HepG2 (cell line): ENCODE results near the gene LRRC19. TPM values are rescaled to one million over a fixed set of nuclear protein-coding genes. Genes with fewer than 3 reads are reported as not detected.

ENCODE experiments used
- CCDC6 ChIP-seq: sonication (generic); formaldehyde crosslinking; IDR thresholded peaks from 2 replicates; pipeline ENCODE4 v1.8.1; 2022; ENCODE audit warnings: mild to moderate bottlenecking, missing genetic modification reagents, moderate library complexity
- FOXJ3 ChIP-seq: sonication (generic); formaldehyde crosslinking; IDR thresholded peaks from 2 replicates; pipeline ENCODE4 v1.4.0; 2020; ENCODE audit warnings: missing genetic modification reagents, mild to moderate bottlenecking, borderline replicate concordance
- HDAC1 ChIP-seq: sonication (generic); formaldehyde crosslinking; IDR thresholded peaks from 2 replicates; pipeline ENCODE4 v1.5.1; 2020; ENCODE audit warnings: mild to moderate bottlenecking, missing genetic modification reagents
- HNF4G ChIP-seq, 2 experiments: sonication (generic) in 1 of 2; formaldehyde crosslinking in 1 of 2; IDR thresholded peaks; 2 replicates each; pipeline versions ENCODE4 v1.4.0 to v1.6.1; 2011 to 2020; ENCODE audit warnings: borderline replicate concordance in 2 of 2, low read depth in 2 of 2, mild to moderate bottlenecking in 2 of 2, low read length in 1 of 2, missing genetic modification reagents in 1 of 2, moderate library complexity in 1 of 2
- JUND ChIP-seq: sonication (generic); formaldehyde crosslinking; IDR thresholded peaks from 2 replicates; pipeline ENCODE4 v1.8.0; 2022; ENCODE audit warnings: mild to moderate bottlenecking, missing genetic modification reagents
- RFX1 ChIP-seq: fragments of 450-650 bp; IDR thresholded peaks from 2 replicates; pipeline ENCODE4 v1.6.1; 2017
- TBX3 ChIP-seq: fragments of 450-650 bp; IDR thresholded peaks from 2 replicates; pipeline ENCODE4 v1.6.1; 2017; ENCODE audit warnings: antibody characterized with exemption, mild to moderate bottlenecking, inconsistent platforms, borderline replicate concordance
- THYN1 ChIP-seq: sonication (generic); formaldehyde crosslinking; IDR thresholded peaks from 2 replicates; pipeline ENCODE4 v1.8.1; 2023; ENCODE audit warnings: low read depth, mild to moderate bottlenecking, moderate library complexity, missing genetic modification reagents, borderline replicate concordance
- ZBTB8A ChIP-seq: sonication (generic); formaldehyde crosslinking; IDR thresholded peaks from 2 replicates; pipeline ENCODE4 v1.4.0; 2020; ENCODE audit warnings: mild to moderate bottlenecking, low read depth, missing genetic modification reagents, borderline replicate concordance
- ZKSCAN5 ChIP-seq: sonication (generic); formaldehyde crosslinking; IDR thresholded peaks from 2 replicates; pipeline ENCODE4 v1.5.1; 2020; ENCODE audit warnings: mild to moderate bottlenecking, missing genetic modification reagents
- ZNF30 ChIP-seq: sonication (generic); formaldehyde crosslinking; IDR thresholded peaks from 2 replicates; pipeline ENCODE4 v1.5.0; 2020; ENCODE audit warnings: mild to moderate bottlenecking, missing genetic modification reagents
- ZNF547 ChIP-seq: sonication (generic); formaldehyde crosslinking; IDR thresholded peaks from 2 replicates; pipeline ENCODE4 v1.5.1; 2020; ENCODE audit warnings: mild to moderate bottlenecking, missing genetic modification reagents
- ZNF556 ChIP-seq: sonication (generic); formaldehyde crosslinking; IDR thresholded peaks from 2 replicates; pipeline ENCODE4 v1.4.0; 2020; ENCODE audit warnings: mild to moderate bottlenecking, missing genetic modification reagents, borderline replicate concordance
- ZNF672 ChIP-seq: sonication (generic); formaldehyde crosslinking; IDR thresholded peaks from 2 replicates; pipeline ENCODE4 v1.8.1; 2022; ENCODE audit warnings: missing genetic modification reagents
- ZNF879 ChIP-seq: sonication (generic); formaldehyde crosslinking; IDR thresholded peaks from 2 replicates; pipeline ENCODE4 v1.8.1; 2023; ENCODE audit warnings: missing genetic modification reagents
- polyA plus RNA-seq, 8 experiments: library from polyadenylated mRNA; depleted of rRNA in 3 of 8; stranded (reverse) in 7 of 8; unstranded in 1 of 8; fragments of >200 nt; fragmentation: Illumina TruSeq in 4 of 8; extraction: Trizol in 4 of 8; gene quantifications; 2 replicates each; pipeline versions ENCODE4 v1.2.1 to v1.2.3, GENCODE V29; 2011 to 2016; ENCODE audit warnings: low read depth in 4 of 8, missing spikeins in 1 of 8, mixed read lengths in 1 of 8; ENCODE audit not compliant: insufficient read depth in 1 of 8
- total RNA-seq, 5 experiments: library from RNA; depleted of rRNA; stranded (reverse); fragments of >200 nt; fragmentation: Illumina TruSeq; extraction: Trizol; gene quantifications; 2 replicates each; pipeline ENCODE4 v1.2.3, GENCODE V29; 2016; ENCODE audit warnings: low read depth in 1 of 5
- TF ChIP-seq, protein P1 (sequence below): sonication (generic); formaldehyde crosslinking; IDR thresholded peaks from one replicate; pipeline ENCODE4 v1.5.1; 2020; ENCODE audit warnings: mild to moderate bottlenecking, missing genetic modification reagents; ENCODE audit errors: not compliant biosample characterization
- TF ChIP-seq, protein P2 (sequence below): sonication (generic); formaldehyde crosslinking; IDR thresholded peaks from 2 replicates; pipeline ENCODE4 v1.5.0; 2020; ENCODE audit warnings: mild to moderate bottlenecking, low read depth, missing genetic modification reagents, borderline replicate concordance
- TF ChIP-seq, protein P3 (sequence below): IDR thresholded peaks from 2 replicates; pipeline ENCODE4 v1.6.1; 2016

The LRRC19 gene
- total and polyA plus RNA-seq, 2 of the 13 experiments (the other 11 are each of a cell fraction or from before 2014, with no cell fraction given): not detected

DNA sequence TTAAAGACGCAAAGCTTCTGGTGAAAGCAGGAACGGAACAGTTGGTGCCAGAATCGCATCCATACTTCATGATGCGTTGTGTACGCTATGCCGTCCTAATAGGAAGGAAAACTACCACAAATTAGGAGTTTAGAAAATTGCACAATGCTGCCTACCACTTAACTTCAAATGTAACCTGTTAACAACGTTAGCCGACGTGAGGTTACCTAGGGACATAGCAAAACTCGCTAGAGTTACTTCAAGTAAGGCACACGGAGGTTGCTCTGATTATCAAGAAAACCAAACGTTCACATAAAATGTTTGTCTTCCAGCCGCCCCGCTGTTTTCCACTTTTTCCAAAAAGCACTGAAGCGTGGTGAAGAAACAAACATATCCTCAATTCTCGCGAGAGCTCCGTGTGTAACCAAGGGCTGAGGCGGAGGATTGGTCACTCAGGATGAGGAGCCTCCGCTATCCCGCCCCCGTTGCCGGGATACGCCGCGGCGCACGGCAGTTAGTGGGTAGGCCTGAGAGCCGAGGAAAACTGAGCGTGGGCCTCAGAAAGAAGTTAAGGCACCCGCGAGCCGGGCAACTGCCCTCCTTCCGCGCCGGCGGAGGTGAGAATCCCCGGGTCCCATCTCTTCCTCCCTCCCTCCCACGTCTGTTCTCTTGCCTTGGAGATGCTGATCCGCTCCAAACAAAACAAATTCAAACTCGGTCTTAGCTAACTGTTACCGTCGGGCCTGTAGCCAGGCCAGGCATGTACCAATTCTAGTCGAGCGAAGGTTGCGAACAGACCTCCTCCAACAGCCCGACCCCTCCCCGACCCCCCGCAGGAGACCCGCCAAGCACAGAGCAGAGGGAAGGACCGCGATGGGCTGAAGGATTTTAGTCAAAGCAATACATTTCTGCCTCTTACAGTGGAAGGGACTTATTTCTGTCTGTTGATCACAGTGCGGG is 49.3 kb downstream of the LRRC19 start, which contains the start of gene IFT74 (continued):
- TF ChIP-seq, protein P1, sequence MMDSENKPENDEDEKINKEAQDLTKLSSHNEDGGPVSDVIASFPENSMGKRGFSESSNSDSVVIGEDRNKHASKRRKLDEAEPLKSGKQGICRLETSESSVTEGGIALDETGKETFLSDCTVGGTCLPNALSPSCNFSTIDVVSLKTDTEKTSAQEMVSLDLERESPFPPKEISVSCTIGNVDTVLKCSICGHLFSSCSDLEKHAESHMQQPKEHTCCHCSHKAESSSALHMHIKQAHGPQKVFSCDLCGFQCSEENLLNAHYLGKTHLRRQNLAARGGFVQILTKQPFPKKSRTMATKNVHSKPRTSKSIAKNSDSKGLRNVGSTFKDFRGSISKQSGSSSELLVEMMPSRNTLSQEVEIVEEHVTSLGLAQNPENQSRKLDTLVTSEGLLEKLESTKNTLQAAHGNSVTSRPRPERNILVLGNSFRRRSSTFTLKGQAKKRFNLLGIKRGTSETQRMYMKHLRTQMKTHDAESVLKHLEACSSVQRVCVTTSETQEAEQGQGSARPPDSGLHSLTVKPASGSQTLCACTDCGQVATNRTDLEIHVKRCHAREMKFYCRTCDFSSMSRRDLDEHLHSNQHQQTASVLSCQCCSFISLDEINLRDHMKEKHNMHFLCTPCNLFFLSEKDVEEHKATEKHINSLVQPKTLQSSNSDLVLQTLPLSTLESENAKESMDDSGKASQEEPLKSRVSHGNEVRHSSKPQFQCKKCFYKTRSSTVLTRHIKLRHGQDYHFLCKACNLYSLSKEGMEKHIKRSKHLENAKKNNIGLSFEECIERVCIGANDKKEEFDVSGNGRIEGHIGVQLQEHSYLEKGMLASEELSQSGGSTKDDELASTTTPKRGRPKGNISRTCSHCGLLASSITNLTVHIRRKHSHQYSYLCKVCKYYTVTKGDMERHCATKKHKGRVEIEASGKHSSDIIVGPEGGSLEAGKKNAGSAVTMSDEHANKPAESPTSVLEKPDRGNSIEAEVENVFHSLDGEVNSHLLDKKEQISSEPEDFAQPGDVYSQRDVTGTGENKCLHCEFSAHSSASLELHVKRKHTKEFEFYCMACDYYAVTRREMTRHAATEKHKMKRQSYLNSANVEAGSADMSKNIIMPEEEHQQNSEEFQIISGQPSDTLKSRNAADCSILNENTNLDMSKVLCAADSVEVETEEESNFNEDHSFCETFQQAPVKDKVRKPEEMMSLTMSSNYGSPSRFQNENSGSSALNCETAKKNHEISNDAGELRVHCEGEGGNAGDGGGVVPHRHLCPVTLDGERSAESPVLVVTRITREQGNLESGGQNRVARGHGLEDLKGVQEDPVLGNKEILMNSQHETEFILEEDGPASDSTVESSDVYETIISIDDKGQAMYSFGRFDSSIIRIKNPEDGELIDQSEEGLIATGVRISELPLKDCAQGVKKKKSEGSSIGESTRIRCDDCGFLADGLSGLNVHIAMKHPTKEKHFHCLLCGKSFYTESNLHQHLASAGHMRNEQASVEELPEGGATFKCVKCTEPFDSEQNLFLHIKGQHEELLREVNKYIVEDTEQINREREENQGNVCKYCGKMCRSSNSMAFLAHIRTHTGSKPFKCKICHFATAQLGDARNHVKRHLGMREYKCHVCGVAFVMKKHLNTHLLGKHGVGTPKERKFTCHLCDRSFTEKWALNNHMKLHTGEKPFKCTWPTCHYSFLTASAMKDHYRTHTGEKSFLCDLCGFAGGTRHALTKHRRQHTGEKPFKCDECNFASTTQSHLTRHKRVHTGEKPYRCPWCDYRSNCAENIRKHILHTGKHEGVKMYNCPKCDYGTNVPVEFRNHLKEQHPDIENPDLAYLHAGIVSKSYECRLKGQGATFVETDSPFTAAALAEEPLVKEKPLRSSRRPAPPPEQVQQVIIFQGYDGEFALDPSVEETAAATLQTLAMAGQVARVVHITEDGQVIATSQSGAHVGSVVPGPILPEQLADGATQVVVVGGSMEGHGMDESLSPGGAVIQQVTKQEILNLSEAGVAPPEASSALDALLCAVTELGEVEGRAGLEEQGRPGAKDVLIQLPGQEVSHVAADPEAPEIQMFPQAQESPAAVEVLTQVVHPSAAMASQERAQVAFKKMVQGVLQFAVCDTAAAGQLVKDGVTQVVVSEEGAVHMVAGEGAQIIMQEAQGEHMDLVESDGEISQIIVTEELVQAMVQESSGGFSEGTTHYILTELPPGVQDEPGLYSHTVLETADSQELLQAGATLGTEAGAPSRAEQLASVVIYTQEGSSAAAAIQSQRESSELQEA (CRISPR knock-in tag): peak; percentile 40
- TF ChIP-seq ZNF556 (CRISPR knock-in tag) (no peak), ZNF30 (CRISPR knock-in tag) (no peak), JUND (no peak), HDAC1 (peak; percentile 73), ZBTB8A (CRISPR knock-in tag) (no peak), FOXJ3 (CRISPR knock-in tag) (peak; percentile 56; the same call in 1 of the 2 replicates), ZNF547 (no peak; the same call in 1 of the 2 replicates), ZKSCAN5 (CRISPR knock-in tag) (peak; percentile 92), ZNF672 (no peak), HNF4G (IDR thresholded peaks at IDR 0.05; ENCODE audit: borderline replicate concordance, low read depth, low read length) (no peak), HNF4G (CRISPR knock-in tag; IDR thresholded peaks at IDR 0.05; ENCODE audit: borderline replicate concordance, low read depth) (no peak), ZNF879 (CRISPR knock-in tag) (no peak), RFX1 (peak; percentile 84), CCDC6 (CRISPR knock-in tag) (0 out of 2 replicates have a peak, but pooled peaks have one; percentile 31), TBX3 (no peak), THYN1 (no peak)
- TF ChIP-seq, protein P2, sequence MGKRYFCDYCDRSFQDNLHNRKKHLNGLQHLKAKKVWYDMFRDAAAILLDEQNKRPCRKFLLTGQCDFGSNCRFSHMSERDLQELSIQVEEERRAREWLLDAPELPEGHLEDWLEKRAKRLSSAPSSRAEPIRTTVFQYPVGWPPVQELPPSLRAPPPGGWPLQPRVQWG (CRISPR knock-in tag): no peak
- TF ChIP-seq, protein P3, sequence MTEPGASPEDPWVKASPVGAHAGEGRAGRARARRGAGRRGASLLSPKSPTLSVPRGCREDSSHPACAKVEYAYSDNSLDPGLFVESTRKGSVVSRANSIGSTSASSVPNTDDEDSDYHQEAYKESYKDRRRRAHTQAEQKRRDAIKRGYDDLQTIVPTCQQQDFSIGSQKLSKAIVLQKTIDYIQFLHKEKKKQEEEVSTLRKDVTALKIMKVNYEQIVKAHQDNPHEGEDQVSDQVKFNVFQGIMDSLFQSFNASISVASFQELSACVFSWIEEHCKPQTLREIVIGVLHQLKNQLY (CRISPR knock-in tag): no peak
